Uterus (tissue), 4 donors: ENCODE data around the gene PEG3. TPM values are rescaled to one million over a fixed set of nuclear protein-coding genes. Genes with fewer than 3 reads are reported as not detected.

Experiments used
- DNase-seq, 2 donors: peaks; one replicate each; pipeline ENCODE4 v3.0.0-alpha.2; 2019 to 2020
- H3K27ac ChIP-seq, 2 donors: fragments of 200-600 bp; sonication (generic); 1 replicate in 1 of 2; 2 replicates in 1 of 2; pipeline ENCODE4 v1.5.1; 2016 to 2018
- H3K27me3 ChIP-seq, 2 donors: fragments of 200-600 bp; sonication (generic); one replicate each; pipeline ENCODE4 v1.5.1; 2018 to 2019; ENCODE audit warnings: control low read depth in 1 of 2
- H3K36me3 ChIP-seq, 2 donors: fragments of 200-600 bp; sonication (generic); one replicate each; pipeline ENCODE4 v1.5.1; 2019; ENCODE audit warnings: control low read depth in 1 of 2
- H3K4me1 ChIP-seq, 2 donors: fragments of 200-600 bp; sonication (generic); one replicate each; pipeline ENCODE4 v1.5.1; 2018 to 2019; ENCODE audit warnings: control low read depth in 1 of 2
- H3K4me3 ChIP-seq, 2 donors: fragments of 200-600 bp; sonication (generic); 1 replicate in 1 of 2; 2 replicates in 1 of 2; pipeline ENCODE4 v1.5.1; 2018 to 2019; ENCODE audit warnings: mild to moderate bottlenecking in 1 of 2
- H3K9me3 ChIP-seq, 2 donors: fragments of 200-600 bp; sonication (generic); one replicate each; pipeline ENCODE4 v1.5.1; 2019; ENCODE audit warnings: control low read depth in 1 of 2
- CTCF ChIP-seq, 4 experiments: fragments of 200-600 bp in 2 of 4; fragments of 450-650 bp in 2 of 4; sonication (generic) in 2 of 4; IDR thresholded peaks; one replicate each; pipeline ENCODE4 v1.5.1; 2016 to 2019; ENCODE audit warnings: antibody characterized with exemption in 4 of 4, mild to moderate bottlenecking in 2 of 4, moderate library complexity in 1 of 4
- POLR2A ChIP-seq, 2 donors: fragments of 450-650 bp; IDR thresholded peaks; one replicate each; pipeline ENCODE4 v1.6.1; 2016; ENCODE audit warnings: antibody characterized with exemption in 2 of 2, mild to moderate bottlenecking in 1 of 2, moderate library complexity in 1 of 2
- intact Hi-C: fragments of 100-400 bp; cut with DNase I; formaldehyde crosslinking; loops from one replicate; pipeline ENCODE4 v1.15.1; 2023; ENCODE audit warnings: low total_unique reads
- total RNA-seq, 4 donors: library from RNA; depleted of rRNA in 3 of 4; stranded (reverse); fragments of >200 nt in 3 of 4; gene quantifications; one replicate each; pipeline versions ENCODE4 v1.1.0 to v1.2.4, GENCODE V29; 2014 to 2023
- donor health status: DM: yes; HTN: yes; CAD: no.

Gene PEG3
- total RNA-seq, 4 donors from 2014 or later: 10.0 to 301 (median 42.1) TPM

GRCh38 chr19:56839652-56840450 lies 675 bp downstream of the PEG3 start:
- no peaks in the 10 kb centered on the region for H3K27me3 ChIP-seq
- no peaks in the 10 kb centered on the region for H3K4me1 ChIP-seq
- H3K4me3 ChIP-seq: peak overlapping the region; percentile 57 to 64
- TF ChIP-seq CTCF (IDR thresholded peaks at IDR 0.05) (no peak), POLR2A (IDR thresholded peaks at IDR 0.05) (peak; percentile 11 to 19)
- H3K36me3 ChIP-seq: no peaks in the 10 kb centered on the region
- no peaks in the 10 kb centered on the region for H3K9me3 ChIP-seq
- H3K27ac ChIP-seq: peak overlapping the region; percentile 85 to 89
- DNase-seq: peak; percentile 93 to 98
- intact Hi-C loops: loop anchor here (10.0 kb wide), 1 partner anchor 1755 kb away; no protein-coding TSS in a partner anchor

- Histone ChIP-seq H3K27me3 (no peaks in the 10 kb centered on the region), H3K27ac (peak overlapping the region; percentile 85 to 89), H3K36me3 (no peaks in the 10 kb centered on the region), H3K4me1 (no peaks in the 10 kb centered on the region), H3K9me3 (no peaks in the 10 kb centered on the region), H3K4me3 (peak overlapping the region; percentile 57 to 64)
- intact Hi-C loops: no loop called here
- peak; percentile 95 to 99 for DNase-seq
- TF ChIP-seq CTCF (IDR thresholded peaks at IDR 0.05) (no peak), POLR2A (IDR thresholded peaks at IDR 0.05) (no peak)
Measured at GRCh38 chr19:56838909-56839651, 1.4 kb downstream of the PEG3 start.

- no peaks in the 10 kb centered on the region for H3K36me3 ChIP-seq
- intact Hi-C loops: no loop called here
- peak overlapping the region; percentile 34 to 48 for H3K4me3 ChIP-seq
- TF ChIP-seq POLR2A (IDR thresholded peaks at IDR 0.05): no peak
- TF ChIP-seq CTCF (IDR thresholded peaks at IDR 0.05): peak; percentile 12 to 47 (median 34)
- H3K4me1 ChIP-seq: no peaks in the 10 kb centered on the region
- H3K9me3 ChIP-seq: no peaks in the 10 kb centered on the region
- H3K27ac ChIP-seq: peak overlapping the region; percentile 78 to 86
- no peaks in the 10 kb centered on the region for H3K27me3 ChIP-seq
- DNase-seq: peak; percentile 68 to 73
Measured at GRCh38 chr19:56838024-56838908, 2.3 kb downstream of the PEG3 start.

- no peak for TF ChIP-seq POLR2A (IDR thresholded peaks at IDR 0.05)
- TF ChIP-seq CTCF (IDR thresholded peaks at IDR 0.05): peak; percentile 38 to 57 (median 52)
Measured at GRCh38 chr19:56837492-56838023, 3.0 kb downstream of the PEG3 start.

More at GRCh38 chr19:56837492-56838023, 3.0 kb downstream of the PEG3 start:
- DNase-seq: peak; percentile 77 to 79
- no peaks in the 10 kb centered on the region for H3K27me3 ChIP-seq
- intact Hi-C loops: no loop called here
- no peaks in the 10 kb centered on the region for H3K9me3 ChIP-seq
- no peaks in the 10 kb centered on the region for H3K4me1 ChIP-seq
- H3K4me3 ChIP-seq: peak overlapping the region; percentile 34 to 48
- H3K27ac ChIP-seq: peak overlapping the region; percentile 78 to 86
- no peaks in the 10 kb centered on the region for H3K36me3 ChIP-seq
